ENCODE data around the gene ADARB1. TPM values are rescaled to one million over a fixed set of nuclear protein-coding genes. Genes with fewer than 3 reads are reported as not detected.
"Not testable (repeated sequence)": the region's sequence is repeated elsewhere in the genome, so short reads cannot be mapped to it uniquely, and the experiment has no call there.

Gene ADARB1
- polyA plus RNA-seq, 3 donors from 2014 or later, result 3.0 to 4.5 (median 3.4) TPM

DNA sequence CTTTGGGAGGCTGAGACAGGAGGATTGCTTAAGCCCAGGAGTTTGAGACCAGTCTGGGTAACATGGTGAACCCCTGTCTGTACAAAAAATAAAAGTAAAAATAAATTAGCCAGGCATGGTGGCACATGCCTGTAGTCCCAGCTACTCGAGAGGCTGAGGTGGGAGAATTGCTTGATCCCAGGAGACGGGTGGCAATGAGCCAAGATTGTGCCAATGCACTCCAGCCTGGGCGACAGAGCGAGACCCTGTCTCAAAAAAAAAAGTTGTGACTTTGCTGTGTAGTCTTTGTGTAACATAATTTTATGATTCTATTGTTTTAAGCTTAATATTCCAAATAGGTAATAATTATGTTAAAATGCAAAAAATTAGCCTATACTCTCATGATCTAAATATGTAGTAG, 66.6 kb downstream of the ADARB1 start:
- H3K36me3 Mint-ChIP-seq; H3K27me3 Mint-ChIP-seq (ENCODE audit: low read depth in 3 of 3); H3K27ac Mint-ChIP-seq; H3K4me1 Mint-ChIP-seq; H3K9me3 Mint-ChIP-seq; H3K4me3 Mint-ChIP-seq; DNase-seq: not testable (repeated sequence)

DNA sequence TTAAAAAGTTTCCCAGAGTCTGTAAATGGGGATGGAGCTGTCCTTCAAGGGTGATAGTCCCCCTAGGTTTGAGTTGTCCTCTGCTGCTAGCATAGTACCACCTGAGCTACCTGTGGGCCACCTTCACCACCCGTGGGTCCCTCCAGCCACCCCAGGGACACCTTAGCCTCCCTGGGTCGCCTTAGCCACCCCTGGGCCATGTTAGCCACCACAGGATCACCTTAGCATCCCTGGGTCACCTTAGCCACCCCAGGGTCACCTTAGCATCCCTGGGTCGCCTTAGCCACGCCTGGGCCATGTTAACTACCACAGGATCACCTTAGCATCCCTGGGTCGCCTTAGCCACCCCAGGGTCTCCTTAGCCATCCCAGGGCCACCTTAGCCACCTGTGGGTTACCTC, 67.1 kb downstream of the ADARB1 start:
- Mint-ChIP-seq H3K4me3 (no peak overlapping the region), H3K9me3 (no peaks in the 10 kb centered on the region), H3K27me3 (ENCODE audit: low read depth in 3 of 3) (peaks cover 0 to 2% (median 0%) of the 10 kb centered on the region in 3 donors), H3K4me1 (peaks cover 2 to 6% of the 10 kb centered on the region in 2 donors), H3K36me3 (peaks cover 5 to 11% (median 5%) of the 10 kb centered on the region in 3 donors), H3K27ac (no peak overlapping the region)
- DNase-seq, result no peak

DNA sequence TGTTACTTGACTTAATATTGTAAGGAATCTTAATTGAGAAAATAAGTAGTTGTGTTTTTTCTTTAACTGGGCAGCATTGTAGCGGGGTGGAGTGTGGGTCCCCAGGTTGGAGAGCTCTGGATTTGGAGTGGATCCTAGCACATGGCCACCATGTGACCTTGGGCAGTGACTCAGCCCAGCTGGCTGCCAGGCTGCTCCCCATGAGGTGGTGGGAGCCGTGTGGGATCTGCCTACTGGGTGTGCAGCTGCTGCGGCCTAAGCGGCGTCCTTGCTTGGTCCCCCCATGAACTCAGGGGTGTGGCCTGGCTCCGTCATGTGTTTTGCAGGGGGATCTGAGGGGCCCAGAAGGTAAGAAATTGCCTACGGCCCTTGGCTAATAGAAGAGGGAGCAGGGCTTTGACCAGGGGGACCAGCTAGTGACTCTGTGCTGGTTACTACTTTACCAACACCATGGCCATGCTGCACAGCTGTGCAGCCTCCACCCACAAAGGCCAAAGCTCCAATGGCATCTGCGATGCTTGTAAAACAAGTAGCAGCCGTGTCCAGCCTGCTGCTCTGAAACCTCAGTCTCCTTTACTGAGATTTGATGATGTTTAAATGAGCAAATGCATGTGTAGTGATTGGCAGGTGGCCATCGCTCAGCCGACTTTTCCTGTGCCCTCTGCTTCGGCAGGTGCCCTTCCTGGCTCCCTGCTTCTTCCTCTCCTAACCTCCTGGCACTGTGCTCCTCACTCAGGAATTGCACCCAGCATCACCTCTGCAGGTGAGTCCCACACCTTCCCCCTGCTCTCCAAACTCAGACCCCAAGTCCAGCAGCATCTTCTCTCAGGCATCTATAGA, 68.3 kb downstream of the ADARB1 start:
- H3K27ac Mint-ChIP-seq, result peak overlapping the region in 1 of 6 donors; percentile 6
- peaks cover 2 to 6% of the 10 kb centered on the region in 2 donors for H3K4me1 Mint-ChIP-seq
- no peak overlapping the region for H3K4me3 Mint-ChIP-seq
- peaks cover 5 to 11% (median 5%) of the 10 kb centered on the region in 3 donors for H3K36me3 Mint-ChIP-seq
- H3K9me3 Mint-ChIP-seq, result no peaks in the 10 kb centered on the region
- peaks cover 0 to 2% (median 0%) of the 10 kb centered on the region in 3 donors for H3K27me3 Mint-ChIP-seq (ENCODE audit: low read depth in 3 of 3)
- DNase-seq, result no peak

DNA sequence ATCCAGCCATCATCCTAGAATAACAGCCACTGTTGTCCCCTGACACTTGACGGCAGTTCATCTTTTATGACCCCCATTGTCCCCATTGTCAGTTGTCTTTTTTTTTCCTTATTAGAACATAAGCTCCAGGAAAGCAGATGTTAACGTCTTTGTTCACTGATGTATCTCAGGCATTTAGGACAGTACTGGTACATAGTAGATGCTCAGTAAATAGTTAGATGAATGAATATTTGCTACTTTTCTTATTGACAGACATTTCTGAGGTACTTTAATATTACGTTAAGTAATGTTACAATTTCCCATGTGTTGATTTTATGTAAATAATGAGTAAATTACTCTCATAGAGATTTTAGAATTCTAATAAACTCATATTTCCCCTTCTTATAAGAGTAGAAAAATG, 69.5 kb downstream of the ADARB1 start:
- H3K27me3 Mint-ChIP-seq (ENCODE audit: low read depth in 3 of 3), result peaks cover 0 to 4% (median 0%) of the 10 kb centered on the region in 3 donors
- H3K4me1 Mint-ChIP-seq, result peaks cover 2 to 6% of the 10 kb centered on the region in 2 donors
- H3K9me3 Mint-ChIP-seq, result no peaks in the 10 kb centered on the region
- DNase-seq, result no peak
- peak overlapping the region in 1 of 6 donors; percentile 45 for H3K27ac Mint-ChIP-seq
- H3K36me3 Mint-ChIP-seq, result peaks cover 5 to 11% (median 5%) of the 10 kb centered on the region in 3 donors
- H3K4me3 Mint-ChIP-seq, result no peak overlapping the region

DNA sequence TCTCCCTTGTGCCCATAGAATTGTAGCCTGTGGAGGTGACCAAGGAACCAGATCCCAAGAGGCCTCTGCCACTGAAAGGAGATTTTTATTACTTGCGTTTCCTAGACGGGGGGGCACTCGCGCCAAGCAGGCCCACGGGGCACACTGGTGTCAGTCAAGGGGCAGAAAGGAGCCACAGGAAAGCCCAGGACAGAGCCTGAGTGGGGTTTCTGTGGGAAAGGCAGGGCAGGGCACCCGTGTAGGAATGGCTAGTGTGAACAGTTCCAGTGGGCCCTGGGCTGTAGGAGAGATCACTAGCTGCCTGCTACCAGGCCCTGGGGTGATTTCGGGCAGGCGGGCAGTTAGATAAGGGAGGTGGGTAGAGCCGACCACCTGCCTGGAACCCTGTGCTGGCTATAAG, 70.8 kb downstream of the ADARB1 start:
- Mint-ChIP-seq H3K9me3 (no peaks in the 10 kb centered on the region), H3K4me3 (no peak overlapping the region), H3K36me3 (peaks cover 5 to 11% (median 5%) of the 10 kb centered on the region in 3 donors), H3K4me1 (peaks cover 2 to 6% of the 10 kb centered on the region in 2 donors), H3K27ac (no peak overlapping the region), H3K27me3 (ENCODE audit: low read depth in 3 of 3) (peaks cover 0 to 4% (median 0%) of the 10 kb centered on the region in 3 donors)
- no peak for DNase-seq

DNA sequence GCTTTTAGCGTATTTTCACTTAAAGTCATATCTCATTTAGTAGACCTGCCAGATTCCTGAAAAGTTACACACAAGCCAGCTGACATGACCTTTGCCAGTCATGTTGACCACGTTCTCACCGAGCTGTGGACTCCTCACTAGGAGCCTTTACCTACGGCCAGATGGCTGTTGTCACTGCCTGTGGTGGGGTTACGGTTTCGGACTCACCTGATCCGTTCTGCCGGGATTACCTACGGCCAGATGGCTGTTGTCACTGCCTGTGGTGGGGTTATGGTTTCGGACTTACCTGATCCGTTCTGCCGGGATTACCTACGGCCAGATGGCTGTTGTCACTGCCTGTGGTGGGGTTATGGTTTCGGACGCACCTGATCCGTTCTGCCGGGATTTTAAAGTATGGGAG, 71.5 kb downstream of the ADARB1 start:
- DNase-seq; H3K27ac Mint-ChIP-seq; H3K27me3 Mint-ChIP-seq (ENCODE audit: low read depth in 3 of 3); H3K4me3 Mint-ChIP-seq; H3K9me3 Mint-ChIP-seq; H3K4me1 Mint-ChIP-seq: not testable (repeated sequence)
- H3K36me3 Mint-ChIP-seq, result peaks cover 5 to 11% (median 5%) of the 10 kb centered on the region in 3 donors

DNA sequence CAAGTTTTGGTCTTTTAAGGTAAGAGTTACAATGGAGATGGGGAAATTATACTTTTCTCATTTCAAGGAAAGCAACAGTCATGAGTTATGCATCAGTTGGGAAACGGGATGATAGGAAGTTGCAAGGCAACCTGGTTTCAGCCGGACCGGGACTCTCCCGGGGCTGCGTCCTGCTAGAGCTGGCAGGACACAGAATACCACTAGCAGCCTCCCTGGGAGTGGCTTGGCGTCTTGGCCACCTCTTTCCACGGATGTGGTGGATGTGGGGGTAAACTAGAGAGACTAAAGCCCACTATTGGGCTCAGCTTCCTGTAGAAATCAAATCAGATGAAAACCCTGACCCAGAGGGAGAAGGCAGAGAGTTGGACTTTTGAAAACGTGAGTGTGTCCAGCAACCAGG, 71.9 kb downstream of the ADARB1 start:
- H3K9me3 Mint-ChIP-seq, result no peaks in the 10 kb centered on the region
- H3K27ac Mint-ChIP-seq, result no peak overlapping the region
- no peak for DNase-seq
- H3K27me3 Mint-ChIP-seq (ENCODE audit: low read depth in 3 of 3), result peaks cover 0 to 3% (median 0%) of the 10 kb centered on the region in 3 donors
- H3K36me3 Mint-ChIP-seq, result peaks cover 5 to 11% (median 5%) of the 10 kb centered on the region in 3 donors
- no peaks in the 10 kb centered on the region for H3K4me1 Mint-ChIP-seq
- no peak overlapping the region for H3K4me3 Mint-ChIP-seq

DNA sequence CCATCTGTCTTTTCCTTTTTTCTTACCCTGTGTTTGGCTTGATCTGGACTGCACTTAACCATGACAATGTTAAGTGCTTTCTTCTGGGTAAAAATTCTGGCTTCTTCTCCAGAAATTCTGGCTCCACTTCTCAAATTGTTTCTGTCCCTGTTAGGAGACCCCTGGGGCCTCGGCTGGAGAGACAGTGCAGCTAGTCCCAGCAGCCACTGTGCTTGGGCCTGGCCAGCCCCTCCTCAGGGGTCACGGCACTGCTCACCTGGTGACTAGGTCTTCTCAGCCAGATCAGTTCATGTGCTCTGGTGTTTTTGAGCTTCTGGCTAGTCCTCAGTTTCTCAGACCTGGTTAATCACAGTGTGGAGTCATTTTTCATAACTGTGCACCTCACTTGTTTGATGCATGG, 72.4 kb downstream of the ADARB1 start:
- no peak for DNase-seq
- H3K27ac Mint-ChIP-seq, result no peak overlapping the region

DNA sequence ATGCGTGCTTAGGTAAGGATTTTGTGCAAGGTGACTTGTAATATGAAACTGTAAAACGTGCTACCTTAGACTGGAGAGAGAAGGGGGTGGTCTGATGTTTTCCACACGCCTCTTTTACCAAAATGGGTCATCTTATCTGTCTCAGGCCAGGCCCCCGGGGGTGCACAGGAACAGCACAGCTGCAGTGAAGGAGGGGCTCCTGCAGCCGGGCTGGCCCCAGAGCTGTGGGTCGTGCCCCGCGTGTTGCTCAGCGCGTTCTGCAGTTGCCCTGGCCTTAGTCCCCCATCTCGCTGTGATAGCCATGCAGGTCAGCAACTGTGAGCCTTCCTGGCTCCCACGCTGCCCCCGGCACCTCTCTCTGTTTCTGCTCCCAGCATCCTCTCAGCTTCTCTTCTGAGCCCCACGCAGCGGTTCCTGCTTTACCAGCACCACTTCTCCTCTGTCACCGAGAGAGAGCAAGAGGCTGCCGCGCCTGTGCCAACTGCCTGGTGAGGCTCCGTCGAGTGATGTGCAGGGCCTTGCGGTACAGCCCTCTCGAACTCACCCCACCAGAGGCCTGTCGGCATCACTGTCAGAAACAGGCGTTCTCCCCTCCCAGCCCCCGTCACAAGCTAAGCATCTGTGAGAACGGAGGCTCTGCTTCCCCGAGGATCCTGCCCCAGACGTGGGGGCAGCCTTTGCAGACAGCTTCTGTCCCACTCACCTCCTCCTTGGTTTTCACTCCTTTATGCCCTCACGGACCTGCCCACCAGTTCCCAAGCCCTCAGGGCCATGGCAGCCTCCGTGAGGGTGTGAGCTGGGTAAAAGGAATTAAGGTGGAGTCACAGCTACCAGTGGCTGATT, 73.3 kb downstream of the ADARB1 start:
- no peak for DNase-seq
- H3K4me3 Mint-ChIP-seq, result no peak overlapping the region
- H3K4me1 Mint-ChIP-seq, result peaks cover 12 to 14% of the 10 kb centered on the region in 2 donors
- peaks cover 5 to 11% (median 5%) of the 10 kb centered on the region in 3 donors for H3K36me3 Mint-ChIP-seq
- peaks cover 0 to 3% (median 0%) of the 10 kb centered on the region in 3 donors for H3K27me3 Mint-ChIP-seq (ENCODE audit: low read depth in 3 of 3)
- no peaks in the 10 kb centered on the region for H3K9me3 Mint-ChIP-seq
- peak overlapping the region in 1 of 6 donors; percentile 18 for H3K27ac Mint-ChIP-seq

More for the DNA sequence above, 72.4 kb downstream of the ADARB1 start:
- Mint-ChIP-seq H3K36me3 (peaks cover 5 to 11% (median 5%) of the 10 kb centered on the region in 3 donors), H3K9me3 (no peaks in the 10 kb centered on the region), H3K4me1 (peaks cover 3 to 5% of the 10 kb centered on the region in 2 donors), H3K27me3 (ENCODE audit: low read depth in 3 of 3) (peaks cover 0 to 3% (median 0%) of the 10 kb centered on the region in 3 donors), H3K4me3 (no peak overlapping the region)

DNA sequence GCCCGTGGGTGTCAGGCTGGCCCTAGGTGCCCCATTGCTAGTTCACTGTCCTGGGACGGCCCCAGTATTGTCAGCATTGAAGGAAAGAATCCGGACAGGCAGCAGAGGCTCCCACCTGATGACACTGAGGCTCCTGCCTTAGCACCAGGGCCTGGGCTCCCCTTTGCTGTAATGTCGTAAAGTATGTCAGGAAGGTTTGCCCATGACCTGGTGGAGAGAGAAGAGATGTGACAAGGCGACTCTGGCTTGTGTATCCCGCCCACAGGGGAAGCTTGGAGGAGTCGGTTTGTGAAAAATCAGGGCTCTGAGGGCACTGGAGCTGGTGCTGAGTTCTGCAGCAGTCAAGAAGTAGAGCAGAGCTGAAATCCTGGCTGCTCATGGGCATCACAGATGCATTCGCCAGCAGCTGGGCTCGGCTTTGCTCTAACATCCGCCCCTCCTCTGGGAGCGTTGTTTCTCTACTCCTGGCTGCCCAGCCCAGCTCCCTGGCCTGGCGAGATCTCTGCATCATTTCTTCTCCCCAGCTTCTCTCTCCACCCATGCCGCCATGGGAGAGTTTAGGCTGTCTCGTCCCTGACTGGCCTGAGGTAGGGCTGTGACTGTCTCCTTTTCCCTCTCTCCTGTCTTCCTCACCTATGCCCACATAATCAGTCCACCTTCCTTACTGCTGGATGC, 74.1 kb downstream of the ADARB1 start:
- Mint-ChIP-seq H3K9me3 (no peaks in the 10 kb centered on the region), H3K36me3 (peaks cover 0 to 8% (median 5%) of the 10 kb centered on the region in 3 donors), H3K4me1 (peaks cover 19 to 21% of the 10 kb centered on the region in 2 donors), H3K4me3 (no peak overlapping the region), H3K27ac (no peak overlapping the region), H3K27me3 (ENCODE audit: low read depth in 3 of 3) (peaks cover 0 to 3% (median 0%) of the 10 kb centered on the region in 3 donors)
- DNase-seq, result no peak

DNA sequence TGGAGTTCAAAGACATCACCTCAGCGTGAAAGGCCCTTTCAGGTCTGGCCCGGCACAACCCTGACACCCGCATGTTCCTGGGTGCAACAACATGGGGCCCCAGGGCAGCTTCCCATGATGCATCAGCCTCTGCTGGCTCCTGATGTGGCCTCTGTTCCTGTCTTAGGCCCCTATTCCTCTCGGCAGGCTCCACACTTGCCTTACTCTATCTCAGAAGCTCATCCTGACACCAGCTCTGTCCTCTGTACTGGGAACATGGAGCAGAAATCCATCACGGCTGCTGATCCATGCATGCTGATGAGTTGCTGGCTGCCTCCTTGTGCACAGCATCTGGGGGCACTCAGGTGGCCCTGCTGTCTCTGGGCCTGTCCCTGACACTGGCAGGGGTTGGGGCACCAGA, 74.6 kb downstream of the ADARB1 start:
- Mint-ChIP-seq H3K4me1 (peaks cover 22 to 27% of the 10 kb centered on the region in 2 donors), H3K27me3 (ENCODE audit: low read depth in 3 of 3) (peaks cover 0 to 3% (median 0%) of the 10 kb centered on the region in 3 donors), H3K36me3 (peaks cover 0 to 5% (median 4%) of the 10 kb centered on the region in 3 donors), H3K27ac (no peak overlapping the region), H3K9me3 (no peaks in the 10 kb centered on the region), H3K4me3 (no peak overlapping the region)
- DNase-seq, result no peak

DNA sequence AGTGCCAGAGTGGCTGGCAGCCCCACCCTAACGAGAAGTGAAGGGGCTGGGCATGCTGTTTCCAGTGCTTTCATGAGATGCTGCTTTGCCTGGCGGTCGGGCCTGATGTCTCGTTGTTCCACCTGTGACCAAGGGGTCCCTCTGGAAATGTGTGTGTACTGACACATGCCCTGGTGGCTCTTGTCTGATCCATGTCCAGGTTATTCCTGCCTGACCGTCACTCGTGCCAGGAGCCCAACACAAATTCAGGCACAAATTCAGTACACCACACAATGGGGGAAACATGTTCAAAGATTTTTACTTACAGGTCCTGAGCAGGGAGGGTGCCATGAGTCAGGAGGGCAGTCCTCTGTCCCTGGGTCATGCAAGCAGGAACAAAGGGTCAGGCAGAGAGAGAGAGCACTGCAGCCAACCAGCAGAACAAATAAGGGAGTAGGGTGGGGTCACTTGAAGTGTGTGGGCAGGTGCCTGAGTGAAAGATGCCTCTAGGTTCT, 76.3 kb downstream of the ADARB1 start:
- Mint-ChIP-seq H3K36me3 (peaks cover 0 to 5% (median 4%) of the 10 kb centered on the region in 3 donors), H3K27me3 (ENCODE audit: low read depth in 3 of 3) (peaks cover 0 to 5% (median 2%) of the 10 kb centered on the region in 3 donors), H3K4me1 (peaks cover 27% of the 10 kb centered on the region in 2 donors), H3K4me3 (no peak overlapping the region), H3K9me3 (no peaks in the 10 kb centered on the region), H3K27ac (no peak overlapping the region)
- DNase-seq, result no peak

DNA sequence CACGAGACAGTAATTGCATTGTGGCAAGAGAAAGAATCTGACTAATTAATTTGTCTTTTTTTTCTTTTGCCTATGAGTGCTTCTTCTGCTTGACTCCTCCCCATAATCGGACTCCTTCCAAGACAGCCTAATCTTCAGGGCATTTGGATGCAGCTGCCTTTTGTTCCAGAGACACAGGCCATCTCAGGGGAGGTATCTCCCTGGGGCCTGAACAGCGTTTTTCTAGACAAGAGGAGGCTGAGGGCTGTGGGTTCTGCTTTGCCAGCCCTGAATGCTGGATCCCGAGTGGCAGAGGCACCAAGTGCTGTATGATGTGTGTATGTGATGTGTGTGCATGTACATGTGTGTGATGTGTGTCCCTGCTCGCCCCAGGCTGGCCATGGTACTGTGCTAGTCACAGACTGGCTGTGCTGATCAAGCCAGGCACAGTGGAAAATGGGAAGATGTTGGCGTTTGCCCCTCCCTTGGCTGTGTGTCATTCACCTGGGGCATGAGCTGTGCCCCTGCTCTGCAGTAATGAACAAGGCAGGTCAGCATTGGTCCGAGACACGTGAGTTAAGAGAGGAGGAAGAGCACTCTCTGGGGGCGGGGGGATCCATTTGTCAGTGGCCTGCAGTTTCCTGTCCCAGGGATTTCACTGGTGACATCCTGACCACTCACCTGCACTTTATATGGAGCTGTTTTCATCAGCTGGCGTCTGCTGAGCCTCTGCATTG, 77.2 kb downstream of the ADARB1 start:
- peaks cover 0 to 4% (median 0%) of the 10 kb centered on the region in 3 donors for H3K36me3 Mint-ChIP-seq
- peaks cover 27% of the 10 kb centered on the region in 2 donors for H3K4me1 Mint-ChIP-seq
- peak overlapping the region in 3 of 5 donors; percentile 8 to 84 (median 65) for H3K4me3 Mint-ChIP-seq
- H3K27me3 Mint-ChIP-seq (ENCODE audit: low read depth in 3 of 3), result peaks cover 0 to 6% (median 2%) of the 10 kb centered on the region in 3 donors
- peak overlapping the region in 4 of 6 donors; percentile 76 to 85 (median 82) for H3K27ac Mint-ChIP-seq
- DNase-seq, result no peak
- no peaks in the 10 kb centered on the region for H3K9me3 Mint-ChIP-seq

Data from immature natural killer cell (primary cell).